Measurements from ENCODE around the gene FAM167B.

- TF ChIP-seq POLR2A (IDR thresholded peaks at IDR 0.05; ENCODE audit: low read depth, low read length) (no peak), TAF1 (IDR thresholded peaks at IDR 0.05; ENCODE audit: borderline replicate concordance, low read depth, low read length) (no peak)
Observed at GRCh38 chr1:32232558-32233304, 14.3 kb upstream of the FAM167B start.

Data from GM12892 (cell line).